H7 (cell line): ENCODE data around the gene ACO2. TPM values are rescaled to one million over a fixed set of nuclear protein-coding genes. Genes with fewer than 3 reads are reported as not detected.
"Not testable (repeated sequence)": the region's sequence is repeated elsewhere in the genome, so short reads cannot be mapped to it uniquely, and the experiment has no call there.

ENCODE experiments used
- DNase-seq: peaks from one replicate; pipeline ENCODE4 v3.0.0; 2012
- H3K27me3 ChIP-seq: 2 replicates; pipeline ENCODE4 v1.6.0; 2011; ENCODE audit warnings: mild to moderate bottlenecking, low read length; ENCODE audit not compliant: control insufficient read depth, insufficient read depth
- H3K36me3 ChIP-seq: replicated peaks from 2 replicates; pipeline ENCODE4 v1.5.1; 2011; ENCODE audit warnings: low read length; ENCODE audit not compliant: control insufficient read depth, insufficient read depth
- H3K4me3 ChIP-seq: 2 replicates; pipeline ENCODE4 v1.5.1; 2011; ENCODE audit warnings: low read depth, mild to moderate bottlenecking, control low read depth, low read length, moderate library complexity; ENCODE audit not compliant: insufficient read depth
- total RNA-seq: library from RNA; depleted of rRNA; stranded (reverse); fragments of >200 nt; shearing (Covaris generic); gene quantifications from 2 replicates; pipeline ENCODE4 v1.2.3, GENCODE V29; 2014; rRNA removed

The ACO2 gene
- total RNA-seq, 1 experiment from 2014 or later = 103 TPM

DNA sequence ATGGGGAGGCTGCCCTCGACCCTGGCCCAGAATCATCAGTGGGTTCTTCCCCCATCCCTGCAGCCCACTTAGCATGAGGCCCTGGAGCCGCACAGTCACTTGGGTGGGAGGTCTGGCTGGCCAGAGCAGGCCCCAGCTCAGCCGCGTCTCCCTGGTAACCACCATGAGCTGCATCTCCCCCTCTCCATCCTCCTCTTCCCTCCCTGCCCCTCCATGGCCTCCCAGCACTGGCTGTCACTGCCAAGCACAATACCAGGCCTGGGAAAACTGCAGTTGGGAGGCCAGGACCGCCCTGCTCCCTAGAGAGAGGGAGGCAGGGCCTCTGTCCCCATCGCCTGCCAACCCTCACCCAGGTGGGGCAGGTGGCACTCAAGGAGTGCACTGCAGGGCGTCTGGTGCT is 99.9 kb downstream of the ACO2 start:
- Histone ChIP-seq H3K36me3 (no peaks in the 10 kb centered on the region), H3K27me3 (no peaks in the 10 kb centered on the region), H3K4me3 (no peak overlapping the region)
- DNase-seq = peak; percentile 56

GRCh38 chr22:41570221-41570620 is 101.3 kb downstream of the ACO2 start:
- H3K27me3 ChIP-seq = no peaks in the 10 kb centered on the region
- no peaks in the 10 kb centered on the region for H3K36me3 ChIP-seq
- DNase-seq = peak; percentile 37
- no peak overlapping the region for H3K4me3 ChIP-seq

- peak; percentile 50 for DNase-seq
- Histone ChIP-seq H3K4me3 (no peak overlapping the region), H3K27me3 (no peaks in the 10 kb centered on the region), H3K36me3 (no peaks in the 10 kb centered on the region)
These were observed 102.9 kb downstream of the ACO2 start for GRCh38 chr22:41571786-41572185.

DNA sequence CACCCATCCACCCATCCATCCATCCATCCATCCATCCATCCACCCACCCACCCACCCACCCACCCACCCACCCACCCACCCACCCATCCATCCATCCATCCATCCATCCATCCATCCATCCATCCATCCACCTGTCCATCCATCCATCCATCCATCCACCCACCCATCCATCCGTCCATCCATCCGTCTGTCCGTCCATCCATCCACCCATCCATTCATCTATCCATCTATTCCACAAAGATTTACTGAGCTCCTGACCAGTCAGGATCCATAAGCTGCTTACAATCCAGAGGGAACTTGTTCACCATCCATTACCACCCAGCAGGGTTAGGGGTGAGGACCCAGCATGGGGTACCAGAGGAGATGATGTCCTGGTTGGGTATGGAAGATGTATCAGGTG is 103.4 kb downstream of the ACO2 start:
- not testable (repeated sequence) for H3K27me3 ChIP-seq, DNase-seq, H3K36me3 ChIP-seq, H3K4me3 ChIP-seq

DNA sequence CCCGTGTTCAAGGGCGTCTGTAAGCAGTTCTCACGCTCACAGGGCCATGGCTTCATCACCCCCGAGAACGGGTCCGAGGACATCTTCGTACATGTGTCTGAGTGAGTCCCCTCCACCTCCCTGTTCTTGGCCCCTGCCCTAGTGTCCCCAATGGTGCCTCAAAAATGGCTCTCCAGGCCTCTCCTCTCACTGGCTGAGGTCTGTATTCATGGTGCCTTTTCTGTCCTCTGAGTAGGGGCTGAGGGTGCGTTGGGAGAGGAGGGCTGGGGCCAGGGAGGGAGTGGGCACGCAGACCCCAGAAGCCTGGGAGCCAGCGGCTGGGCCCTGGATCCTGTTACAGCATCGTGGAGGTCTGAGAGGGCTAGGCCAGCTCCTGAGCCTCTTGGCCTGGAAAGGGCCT is 104.8 kb downstream of the ACO2 start:
- H3K27me3 ChIP-seq = no peaks in the 10 kb centered on the region

GRCh38 chr22:41574847-41575381 is 106.0 kb downstream of the ACO2 start:
- Histone ChIP-seq H3K27me3 (no peaks in the 10 kb centered on the region), H3K4me3 (no peak overlapping the region), H3K36me3 (no peaks in the 10 kb centered on the region)
- DNase-seq = no peak

More for the DNA sequence above, 104.8 kb downstream of the ACO2 start:
- Histone ChIP-seq H3K4me3 (no peak overlapping the region), H3K36me3 (no peaks in the 10 kb centered on the region)
- DNase-seq = no peak

- DNase-seq = no peak
- no peaks in the 10 kb centered on the region for H3K27me3 ChIP-seq
- no peaks in the 10 kb centered on the region for H3K36me3 ChIP-seq
- no peak overlapping the region for H3K4me3 ChIP-seq
These were observed 106.6 kb downstream of the ACO2 start for GRCh38 chr22:41575533-41575932.

DNA sequence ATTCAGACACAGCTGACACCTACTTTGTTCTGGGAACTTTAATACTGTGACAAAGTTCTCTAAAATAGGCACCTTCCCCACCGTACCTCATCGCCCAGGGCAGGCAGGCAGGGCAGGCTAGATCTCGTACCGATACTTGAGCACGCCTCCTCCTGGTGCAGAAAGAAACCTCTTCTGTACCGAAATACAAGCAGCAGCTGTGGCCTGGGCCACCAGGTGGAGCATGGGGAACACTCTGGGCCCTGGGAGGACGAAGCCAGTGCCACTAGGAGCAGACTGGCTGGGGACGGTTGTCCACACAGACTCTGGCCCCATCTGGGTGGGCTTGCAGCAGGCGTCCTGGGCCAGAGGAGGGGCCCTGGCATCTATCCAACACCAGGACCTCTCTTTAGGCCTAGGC is 108.0 kb downstream of the ACO2 start:
- H3K4me3 ChIP-seq = no peak overlapping the region
- peak; percentile 95 for DNase-seq
- no peaks in the 10 kb centered on the region for H3K36me3 ChIP-seq
- H3K27me3 ChIP-seq = no peaks in the 10 kb centered on the region

DNA sequence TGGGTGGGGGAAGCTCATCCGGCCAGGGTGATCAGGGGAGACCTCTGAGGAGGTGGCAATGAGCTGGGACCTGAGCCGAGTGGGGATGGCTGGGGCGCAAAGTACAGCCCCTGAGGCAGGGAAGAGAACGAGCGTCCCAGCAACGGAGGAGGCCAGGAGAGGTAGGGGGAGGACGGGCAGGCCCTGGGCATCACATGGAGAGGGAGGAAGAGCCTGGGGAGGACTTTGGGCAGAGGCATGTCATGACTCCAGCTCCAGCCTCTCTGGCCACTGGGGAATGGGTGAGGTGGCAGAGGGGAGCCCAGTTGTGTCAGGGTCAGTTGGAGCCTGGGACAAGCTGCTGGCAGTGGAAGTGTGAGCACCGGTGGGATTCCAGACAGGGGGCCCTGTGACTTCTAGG is 109.2 kb downstream of the ACO2 start:
- Histone ChIP-seq H3K27me3 (no peaks in the 10 kb centered on the region), H3K36me3 (no peaks in the 10 kb centered on the region), H3K4me3 (no peak overlapping the region)
- DNase-seq = peak; percentile 29

Other genes with a start within 250 kb of the ACO2 start
- gene CHADL, start 228.2 kb upstream of the ACO2 start, total RNA-seq = 0.33 TPM in 1 of 2 replicates, not detected in the other
- 115 and 133 TPM in 2 replicates for gene RANGAP1, start 182.9 kb upstream of the ACO2 start, total RNA-seq
- 58.2 TPM in 2 replicates for gene ZC3H7B, start 167.6 kb upstream of the ACO2 start, total RNA-seq
- gene TEF, start 87.2 kb upstream of the ACO2 start, total RNA-seq = 4.8 and 12.7 TPM in 2 replicates
- 31.7 and 33.1 TPM in 2 replicates for gene TOB2, start 22.3 kb upstream of the ACO2 start, total RNA-seq
- 111 and 115 TPM in 2 replicates for gene PHF5A, start 425 bp upstream of the ACO2 start, total RNA-seq
- gene POLR3H, start 75.4 kb downstream of the ACO2 start, total RNA-seq = 8.5 and 9.5 TPM in 2 replicates
- gene CSDC2, start 91.9 kb downstream of the ACO2 start, total RNA-seq = 0.78 and 2.2 TPM in 2 replicates
- gene PMM1, start 120.7 kb downstream of the ACO2 start, total RNA-seq = 5.6 and 7.7 TPM in 2 replicates
- 21.4 and 29.4 TPM in 2 replicates for gene DESI1, start 151.9 kb downstream of the ACO2 start, total RNA-seq
- 658 and 684 TPM in 2 replicates for gene XRCC6, start 152.2 kb downstream of the ACO2 start, total RNA-seq
- 140 TPM in 2 replicates for gene SNU13, start 219.8 kb downstream of the ACO2 start, total RNA-seq
- gene MEI1, start 230.4 kb downstream of the ACO2 start, total RNA-seq = not detected in 2 replicates